IMR-90 (cell line): ENCODE measurements around the gene KCNQ2. TPM values are rescaled to one million over a fixed set of nuclear protein-coding genes. Genes with fewer than 3 reads are reported as not detected.

ENCODE experiments used
- ATAC-seq: fragments of 200-7000 bp; cut with Tn5 transposase; 2 replicates; pipeline ENCODE4 v1.9.1; 2020; ENCODE audit warnings: low read depth, mild to moderate bottlenecking, moderate library complexity
- BruUV-seq: library from RNA; stranded (reverse); fragments of 400-500 nt; replicated peaks from 2 replicates; lab custom pipeline; 2021; lab: Mats Ljungman, UMichigan
- CTCF ChIA-PET: fragments of 300-600 bp; formaldehyde crosslinking; extraction: SDS; loops from one replicate; lab custom pipeline; 2021; ENCODE audit warnings: antibody characterized with exemption; lab: Yijun Ruan, JAX
- POLR2A ChIA-PET: fragments of 300-600 bp; sonication (Branson Sonifier 250); formaldehyde crosslinking; loops from one replicate; lab custom pipeline; 2022; ENCODE audit warnings: antibody characterized with exemption; ENCODE audit not compliant: unreplicated experiment; lab: Charles Lee
- DNase-seq: peaks from one replicate; pipeline ENCODE4 v3.0.0; 2013
- H2AFZ ChIP-seq: replicated peaks from 2 replicates; pipeline ENCODE3; 2013; ENCODE audit warnings: low read length, mild to moderate bottlenecking; ENCODE audit not compliant: poor library complexity
- H2AK5ac ChIP-seq: 2 replicates; pipeline ENCODE4 v1.6.1; 2013; ENCODE audit warnings: low read depth, low read length, inconsistent platforms
- H2AK9ac ChIP-seq: replicated peaks from 2 replicates; pipeline ENCODE3; 2013; ENCODE audit warnings: mild to moderate bottlenecking, low read depth, low read length, moderate library complexity; ENCODE audit not compliant: poor library complexity
- H2BK120ac ChIP-seq: 2 replicates; pipeline ENCODE4 v1.6.1; 2013; ENCODE audit warnings: low read depth, low read length, inconsistent platforms
- H2BK15ac ChIP-seq: 3 replicates; pipeline ENCODE4 v1.6.1; 2013; ENCODE audit warnings: low read depth, low read length, inconsistent platforms
- H2BK20ac ChIP-seq: 2 replicates; pipeline ENCODE4 v1.6.1; 2013; ENCODE audit warnings: low read depth, mild to moderate bottlenecking, inconsistent platforms, low read length, moderate library complexity
- H2BK5ac ChIP-seq: 2 replicates; pipeline ENCODE4 v1.6.1; 2013; ENCODE audit warnings: mild to moderate bottlenecking, low read depth, low read length, inconsistent platforms; ENCODE audit not compliant: poor library complexity, severe bottlenecking
- H3K14ac ChIP-seq: replicated peaks from 2 replicates; pipeline ENCODE4 v1.6.1; 2013; ENCODE audit warnings: low read depth, low read length, inconsistent platforms
- H3K18ac ChIP-seq: 2 replicates; pipeline ENCODE4 v1.6.1; 2013; ENCODE audit warnings: low read depth, low read length, control low read depth
- H3K23ac ChIP-seq: 2 replicates; pipeline ENCODE4 v1.6.1; 2013; ENCODE audit warnings: low read depth, low read length, inconsistent platforms
- H3K27ac ChIP-seq: 2 replicates; pipeline ENCODE4 v1.5.1; 2013; ENCODE audit warnings: mild to moderate bottlenecking, control low read depth, low read length; ENCODE audit not compliant: insufficient read depth
- H3K27me3 ChIP-seq: 2 replicates; pipeline ENCODE4 v1.6.1; 2013; ENCODE audit warnings: low read length; ENCODE audit not compliant: control insufficient read depth, insufficient read depth
- H3K36me3 ChIP-seq: 2 replicates; pipeline ENCODE4 v1.6.1; 2013; ENCODE audit warnings: low read length, mixed read lengths; ENCODE audit not compliant: control insufficient read depth, insufficient read depth
- H3K4ac ChIP-seq: 2 replicates; pipeline ENCODE4 v1.6.1; 2013; ENCODE audit warnings: low read depth, low read length, inconsistent platforms
- H3K4me1 ChIP-seq: 2 replicates; pipeline ENCODE4 v1.6.1; 2013; ENCODE audit warnings: low read length, mixed read lengths; ENCODE audit not compliant: control insufficient read depth, insufficient read depth
- H3K4me2 ChIP-seq: 2 replicates; pipeline ENCODE4 v1.6.1; 2013; ENCODE audit warnings: low read depth, mild to moderate bottlenecking, control low read depth, low read length, moderate library complexity
- H3K4me3 ChIP-seq: 2 replicates; pipeline ENCODE4 v1.5.1; 2013; ENCODE audit warnings: low read depth, mild to moderate bottlenecking, control low read depth, low read length, moderate library complexity; ENCODE audit not compliant: insufficient read depth
- H3K56ac ChIP-seq: 2 replicates; pipeline ENCODE4 v1.6.1; 2013; ENCODE audit warnings: low read length, inconsistent platforms; ENCODE audit not compliant: insufficient read depth; ENCODE audit errors: extremely low read depth
- H3K79me1 ChIP-seq, 2 experiments: 2 replicates each; pipeline ENCODE4 v1.6.1; 2013; ENCODE audit warnings: low read length in 2 of 2, inconsistent platforms in 1 of 2, low read depth in 1 of 2
- H3K9ac ChIP-seq: 2 replicates; pipeline ENCODE4 v1.6.1; 2013; ENCODE audit warnings: low read depth, low read length, control low read depth
- H3K9me1 ChIP-seq: 2 replicates; pipeline ENCODE4 v1.6.1; 2013; ENCODE audit warnings: low read length, inconsistent platforms; ENCODE audit not compliant: insufficient read depth
- H3K9me3 ChIP-seq: 2 replicates; pipeline ENCODE4 v1.6.1; 2013; ENCODE audit warnings: low read length; ENCODE audit not compliant: control insufficient read depth, insufficient read depth
- H4K20me1 ChIP-seq: 2 replicates; pipeline ENCODE4 v1.6.1; 2013; ENCODE audit warnings: low read length, inconsistent platforms; ENCODE audit not compliant: insufficient read depth
- H4K5ac ChIP-seq: 2 replicates; pipeline ENCODE4 v1.6.1; 2013; ENCODE audit warnings: mild to moderate bottlenecking, low read depth, low read length, control low read depth
- H4K8ac ChIP-seq, 2 experiments: 2 replicates each; pipeline ENCODE4 v1.6.1; 2013; ENCODE audit warnings: low read depth in 2 of 2, low read length in 2 of 2, control low read depth in 1 of 2, inconsistent platforms in 1 of 2
- H4K91ac ChIP-seq: 2 replicates; pipeline ENCODE4 v1.6.1; 2013; ENCODE audit warnings: low read depth, low read length, inconsistent platforms; ENCODE audit not compliant: insufficient read depth
- BHLHE40 ChIP-seq: fragments of 150-350 bp; IDR thresholded peaks from 2 replicates; pipeline ENCODE4 v1.6.1; 2016; ENCODE audit warnings: mild to moderate bottlenecking, low read depth, low read length
- CEBPB ChIP-seq: IDR thresholded peaks from 2 replicates; pipeline ENCODE4 v1.6.1; 2012; ENCODE audit warnings: low read depth, low read length, improper control_type of control experiment
- CHD1 ChIP-seq: IDR thresholded peaks from 2 replicates; pipeline ENCODE4 v1.6.1; 2012; ENCODE audit warnings: low read depth, low read length, improper control_type of control experiment
- CTCF ChIP-seq: conservative IDR thresholded peaks from 2 replicates; pipeline ENCODE4 v1.5.1; 2012; ENCODE audit warnings: mild to moderate bottlenecking, low read depth, low read length, improper control_type of control experiment
- FOS ChIP-seq: fragments of 150-350 bp; IDR thresholded peaks from 2 replicates; pipeline ENCODE4 v1.6.1; 2016; ENCODE audit warnings: low read depth, low read length
- MAFK ChIP-seq: IDR thresholded peaks from 2 replicates; pipeline ENCODE4 v1.6.1; 2012; ENCODE audit warnings: low read depth, low read length, improper control_type of control experiment
- MAZ ChIP-seq: IDR thresholded peaks from 2 replicates; pipeline ENCODE4 v1.6.1; 2012; ENCODE audit warnings: low read depth, mild to moderate bottlenecking, low read length, improper control_type of control experiment, moderate library complexity, borderline replicate concordance
- MXI1 ChIP-seq: IDR thresholded peaks from 2 replicates; pipeline ENCODE4 v1.6.1; 2012; ENCODE audit warnings: low read depth, mild to moderate bottlenecking, low read length, moderate library complexity, borderline replicate concordance
- NFE2L2 ChIP-seq: fragments of 150-350 bp; IDR thresholded peaks from 2 replicates; pipeline ENCODE4 v1.6.1; 2016; ENCODE audit warnings: low read depth, mild to moderate bottlenecking, low read length
- POLR2A ChIP-seq: IDR thresholded peaks from 2 replicates; pipeline ENCODE4 v1.6.1; 2012; ENCODE audit warnings: mild to moderate bottlenecking, low read depth, low read length
- RAD21 ChIP-seq: IDR thresholded peaks from 2 replicates; pipeline ENCODE4 v1.6.1; 2012; ENCODE audit warnings: low read length, improper control_type of control experiment
- RCOR1 ChIP-seq: IDR thresholded peaks from 2 replicates; pipeline ENCODE4 v1.6.1; 2012; ENCODE audit warnings: mild to moderate bottlenecking, low read length, improper control_type of control experiment; ENCODE audit not compliant: insufficient replicate concordance
- RFX5 ChIP-seq: IDR thresholded peaks from 2 replicates; pipeline ENCODE4 v1.8.0; 2012; ENCODE audit warnings: low read depth, mild to moderate bottlenecking, low read length, moderate library complexity
- SMC3 ChIP-seq: fragments of 150-350 bp; IDR thresholded peaks from 2 replicates; pipeline ENCODE4 v1.6.1; 2016; ENCODE audit warnings: low read depth, mild to moderate bottlenecking, antibody characterized with exemption, low read length, moderate library complexity
- WGBS, 2 experiments: methylation state at CpG; one replicate each; pipeline versions ENCODE4 v1.1.5 to v1.1.7; 2013; ENCODE audit warnings: missing lambda C conversion rate in 2 of 2; ENCODE audit not compliant: insufficient read length in 1 of 2; ENCODE audit errors: extremely low coverage in 2 of 2; 5-methylcytosine and 5-hydroxymethylcytosine counted together
- dilution Hi-C: fragments of 300-500 bp; cut with HindIII; formaldehyde crosslinking; loops from one replicate; pipeline ENCODE4 v1.14.3; 2018; ENCODE audit warnings: low sequenced_read_pairs; ENCODE audit not compliant: unreplicated experiment
- in situ Hi-C: fragments of 300-500 bp; cut with MboI; formaldehyde crosslinking; loops from 3 replicates; pipeline ENCODE4 v1.14.3; 2019; ENCODE audit warnings: low sequenced_read_pairs, inconsistent platforms, mixed read lengths
- intact Hi-C: fragments of 100-400 bp; cut with micrococcal nuclease; formaldehyde crosslinking; loops from 2 replicates; pipeline ENCODE4 v1.10.0; 2022
- polyA plus RNA-seq, 3 experiments: library from polyadenylated mRNA; depleted of rRNA; stranded (reverse); fragments of >200 nt; gene quantifications; 2 replicates each; pipeline ENCODE4 v1.2.3, GENCODE V29; 2012; ENCODE audit warnings: low replicate concordance in 1 of 3
- total RNA-seq: library from RNA; depleted of rRNA; stranded (reverse); fragments of >200 nt; gene quantifications from 2 replicates; pipeline ENCODE4 v1.2.3, GENCODE V29; 2012
- TF ChIP-seq, protein P1 (sequence below): fragments of 150-350 bp; IDR thresholded peaks from 2 replicates; pipeline ENCODE4 v1.6.1; 2017; ENCODE audit warnings: mild to moderate bottlenecking, antibody characterized with exemption, low read length, low read depth
- TF ChIP-seq, protein P2 (sequence below): fragments of 150-350 bp; IDR thresholded peaks from 2 replicates; pipeline ENCODE4 v1.6.1; 2016; ENCODE audit warnings: low read depth, mild to moderate bottlenecking, low read length, moderate library complexity, borderline replicate concordance

The KCNQ2 gene
- total and polyA plus RNA-seq, 2 of the 4 experiments (the other 2 are of a cell fraction) = 0.02 TPM; not detected in 1

DNA sequence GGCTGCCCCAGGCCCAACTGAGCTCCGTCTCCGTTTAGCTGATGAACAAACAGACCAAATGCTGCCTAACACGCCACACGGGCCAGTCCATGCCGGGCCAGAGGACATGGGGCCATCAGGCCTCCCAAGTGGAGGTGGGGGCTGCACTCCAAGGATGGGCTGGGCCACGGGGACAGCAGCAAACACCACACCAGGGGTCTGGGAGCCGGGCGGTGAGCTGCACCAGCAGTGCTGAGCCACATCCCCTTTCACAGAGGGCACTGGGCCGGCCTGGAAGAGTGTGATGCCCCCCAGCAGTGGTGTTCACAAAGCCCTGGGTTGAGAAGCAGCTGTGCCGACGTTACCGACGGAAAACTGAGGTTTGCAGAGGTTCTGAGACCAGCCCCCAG is 2.7 kb downstream of the KCNQ2 start:
- Histone ChIP-seq H3K27ac (no peak overlapping the region), H4K5ac (no peak overlapping the region), H2BK120ac (no peak overlapping the region), H2AFZ (no peak overlapping the region), H3K79me1 (no peaks in the 10 kb centered on the region), H2BK20ac (no peak overlapping the region), H4K20me1 (no peaks in the 10 kb centered on the region; the same call in 1 of the 2 replicates), H3K4me2 (no peak overlapping the region), H3K9me1 (no peaks in the 10 kb centered on the region), H2AK5ac (no peak overlapping the region), H3K4me3 (no peak overlapping the region), H3K9me3 (no peaks in the 10 kb centered on the region), H3K14ac (no peak overlapping the region), H3K27me3 (peaks cover 71% of the 10 kb centered on the region), H4K8ac (no peak overlapping the region), H4K91ac (no peak overlapping the region), H3K36me3 (no peaks in the 10 kb centered on the region), H2AK9ac (no peak overlapping the region), H3K9ac (no peak overlapping the region), H2BK15ac (no peak overlapping the region), H3K4me1 (no peaks in the 10 kb centered on the region), H3K4ac (no peak overlapping the region), H3K18ac (no peak overlapping the region), H3K23ac (no peak overlapping the region), H2BK5ac (no peak overlapping the region), H3K56ac (no peak overlapping the region)
- POLR2A ChIA-PET = no interaction called here
- dilution Hi-C loops (no loop called here), intact Hi-C loops (no loop called here), in situ Hi-C loops (no loop called here)
- TF ChIP-seq SMC3 (no peak), RCOR1 (no peak), NFE2L2 (no peak), MAFK (no peak), MXI1 (no peak), POLR2A (no peak), MAZ (no peak), CEBPB (no peak), RFX5 (no peak), FOS (no peak), CHD1 (no peak), BHLHE40 (no peak), CTCF (no peak), RAD21 (no peak)
- TF ChIP-seq, protein P1, sequence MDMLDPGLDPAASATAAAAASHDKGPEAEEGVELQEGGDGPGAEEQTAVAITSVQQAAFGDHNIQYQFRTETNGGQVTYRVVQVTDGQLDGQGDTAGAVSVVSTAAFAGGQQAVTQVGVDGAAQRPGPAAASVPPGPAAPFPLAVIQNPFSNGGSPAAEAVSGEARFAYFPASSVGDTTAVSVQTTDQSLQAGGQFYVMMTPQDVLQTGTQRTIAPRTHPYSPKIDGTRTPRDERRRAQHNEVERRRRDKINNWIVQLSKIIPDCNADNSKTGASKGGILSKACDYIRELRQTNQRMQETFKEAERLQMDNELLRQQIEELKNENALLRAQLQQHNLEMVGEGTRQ = no peak
- TF ChIP-seq, protein P2, sequence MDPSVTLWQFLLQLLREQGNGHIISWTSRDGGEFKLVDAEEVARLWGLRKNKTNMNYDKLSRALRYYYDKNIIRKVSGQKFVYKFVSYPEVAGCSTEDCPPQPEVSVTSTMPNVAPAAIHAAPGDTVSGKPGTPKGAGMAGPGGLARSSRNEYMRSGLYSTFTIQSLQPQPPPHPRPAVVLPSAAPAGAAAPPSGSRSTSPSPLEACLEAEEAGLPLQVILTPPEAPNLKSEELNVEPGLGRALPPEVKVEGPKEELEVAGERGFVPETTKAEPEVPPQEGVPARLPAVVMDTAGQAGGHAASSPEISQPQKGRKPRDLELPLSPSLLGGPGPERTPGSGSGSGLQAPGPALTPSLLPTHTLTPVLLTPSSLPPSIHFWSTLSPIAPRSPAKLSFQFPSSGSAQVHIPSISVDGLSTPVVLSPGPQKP = no peak
- CTCF ChIA-PET = no interaction called here
- ATAC-seq (no peak), DNase-seq (no peak)
- 64% methylated on average over 4 of the region's 13 CpGs; no CpG with 5 or more reads in 1 of the 2 experiments for WGBS, 2 experiments
- no TSS peak for BruUV-seq
